Activated CD4-positive, alpha-beta memory T cell treated with anti-CD3 and anti-CD28 coated beads for 36 hours (primary cell): ENCODE measurements around the gene SEMA6B. TPM values are rescaled to one million over a fixed set of nuclear protein-coding genes. Genes with fewer than 3 reads are reported as not detected.
"Not testable (repeated sequence)": the region's sequence is repeated elsewhere in the genome, so short reads cannot be mapped to it uniquely, and the experiment has no call there.

ENCODE experiments used
- CTCF ChIA-PET: fragments of 350-600 bp; sonication (Branson Sonifier 250); formaldehyde crosslinking; loops from one replicate; lab custom pipeline; 2021; ENCODE audit warnings: antibody characterized with exemption, inconsistent platforms; lab: Charles Lee
- POLR2A ChIA-PET: fragments of 350-600 bp; sonication (Branson Sonifier 250); formaldehyde crosslinking; loops from one replicate; lab custom pipeline; 2021; ENCODE audit warnings: antibody characterized with exemption; lab: Charles Lee
- DNase-seq: peaks from one replicate; pipeline ENCODE4 v3.0.0-alpha.2; 2020
- H3K27ac Mint-ChIP-seq: one replicate; pipeline ENCODE4 v1.8.0; 2021; ENCODE audit warnings: mixed read lengths
- H3K27me3 Mint-ChIP-seq: one replicate; pipeline ENCODE4 v1.8.0; 2021; ENCODE audit warnings: mixed read lengths
- H3K36me3 Mint-ChIP-seq: one replicate; pipeline ENCODE4 v1.8.0; 2021; ENCODE audit warnings: mixed read lengths
- H3K4me1 Mint-ChIP-seq: one replicate; pipeline ENCODE4 v1.8.0; 2021; ENCODE audit warnings: low read depth, mixed read lengths
- H3K4me3 Mint-ChIP-seq: one replicate; pipeline ENCODE4 v1.8.0; 2021; ENCODE audit warnings: mild to moderate bottlenecking, mixed read lengths
- H3K9me3 Mint-ChIP-seq: one replicate; pipeline ENCODE4 v1.8.0; 2021; ENCODE audit warnings: mixed read lengths
- intact Hi-C: fragments of 100-400 bp; cut with micrococcal nuclease; formaldehyde crosslinking; loops from one replicate; pipeline ENCODE4 v1.15.1; 2023
- total RNA-seq, 2 experiments: library from RNA; stranded (reverse); gene quantifications; one replicate each; pipeline ENCODE4 v1.2.3, GENCODE V29; 2021

The SEMA6B gene
- total RNA-seq, 2 experiments from 2014 or later, result 0.19 TPM; not detected in 1

DNA sequence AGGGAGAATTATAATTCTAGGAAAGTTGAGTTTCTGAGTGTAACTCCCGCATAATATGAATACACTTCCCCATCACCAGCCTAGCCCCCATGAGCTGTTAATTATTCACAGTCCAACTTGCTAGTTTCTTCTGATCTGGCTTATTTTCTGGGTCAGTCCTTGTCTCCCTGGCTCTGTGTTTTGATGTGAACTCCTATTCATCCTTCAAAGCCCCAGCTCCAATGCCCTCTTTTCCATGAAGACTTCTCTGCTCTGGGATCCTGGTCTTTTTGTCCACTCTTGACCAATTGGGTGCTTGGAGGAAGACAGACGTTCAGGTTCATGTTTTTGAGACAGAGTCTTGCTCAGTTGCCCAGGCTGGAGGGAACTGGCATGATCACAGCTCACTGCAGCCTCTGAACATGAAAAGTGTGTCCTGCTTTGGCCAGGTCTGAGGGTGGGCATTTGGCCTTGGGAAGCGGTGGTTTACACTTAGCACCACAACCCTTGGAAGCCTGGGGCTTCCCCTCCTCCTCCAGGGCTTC lies 20.3 kb downstream of the SEMA6B start:
- intact Hi-C loops, result no loop called here
- Mint-ChIP-seq H3K4me3 (no peak overlapping the region), H3K36me3 (peaks cover 2% of the 10 kb centered on the region), H3K4me1 (peaks cover 20% of the 10 kb centered on the region), H3K9me3 (peaks cover 3% of the 10 kb centered on the region), H3K27me3 (peaks cover 11% of the 10 kb centered on the region), H3K27ac (no peak overlapping the region)
- ChIA-PET CTCF (interaction anchor here (0.6 to 1.8 kb wide), 3 partner anchors 14 to 330 kb away, joined by 3 to 10 read pairs (median 5); no protein-coding TSS in a partner anchor), POLR2A (no interaction called here)
- no peak for DNase-seq

DNA sequence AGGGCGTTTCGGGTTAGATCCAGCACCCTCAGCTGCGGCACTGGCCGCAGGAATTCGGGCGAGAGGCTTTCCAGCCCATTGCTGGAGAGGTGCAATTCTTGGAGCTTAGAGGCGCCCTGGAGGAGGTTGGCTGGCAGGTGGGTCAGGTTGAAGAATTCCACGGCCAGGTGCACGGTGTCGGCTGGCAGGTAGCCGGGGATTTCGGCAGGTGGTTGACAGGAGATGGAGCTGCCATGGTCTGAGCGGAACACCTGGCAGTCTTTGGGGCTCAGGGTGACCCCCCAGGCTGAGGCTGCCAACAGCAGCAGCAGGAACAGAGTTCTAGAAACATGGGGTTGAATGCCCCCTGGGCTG lies 20.9 kb downstream of the SEMA6B start:
- no peak for DNase-seq
- H3K9me3 Mint-ChIP-seq, result peaks cover 3% of the 10 kb centered on the region
- no peak overlapping the region for H3K27ac Mint-ChIP-seq
- peaks cover 2% of the 10 kb centered on the region for H3K36me3 Mint-ChIP-seq
- H3K27me3 Mint-ChIP-seq, result peaks cover 13% of the 10 kb centered on the region
- peaks cover 20% of the 10 kb centered on the region for H3K4me1 Mint-ChIP-seq
- ChIA-PET POLR2A (no interaction called here), CTCF (interaction anchor here (0.6 to 1.8 kb wide), 3 partner anchors 14 to 330 kb away, joined by 3 to 10 read pairs (median 5); no protein-coding TSS in a partner anchor)
- H3K4me3 Mint-ChIP-seq, result no peak overlapping the region
- intact Hi-C loops, result no loop called here

DNA sequence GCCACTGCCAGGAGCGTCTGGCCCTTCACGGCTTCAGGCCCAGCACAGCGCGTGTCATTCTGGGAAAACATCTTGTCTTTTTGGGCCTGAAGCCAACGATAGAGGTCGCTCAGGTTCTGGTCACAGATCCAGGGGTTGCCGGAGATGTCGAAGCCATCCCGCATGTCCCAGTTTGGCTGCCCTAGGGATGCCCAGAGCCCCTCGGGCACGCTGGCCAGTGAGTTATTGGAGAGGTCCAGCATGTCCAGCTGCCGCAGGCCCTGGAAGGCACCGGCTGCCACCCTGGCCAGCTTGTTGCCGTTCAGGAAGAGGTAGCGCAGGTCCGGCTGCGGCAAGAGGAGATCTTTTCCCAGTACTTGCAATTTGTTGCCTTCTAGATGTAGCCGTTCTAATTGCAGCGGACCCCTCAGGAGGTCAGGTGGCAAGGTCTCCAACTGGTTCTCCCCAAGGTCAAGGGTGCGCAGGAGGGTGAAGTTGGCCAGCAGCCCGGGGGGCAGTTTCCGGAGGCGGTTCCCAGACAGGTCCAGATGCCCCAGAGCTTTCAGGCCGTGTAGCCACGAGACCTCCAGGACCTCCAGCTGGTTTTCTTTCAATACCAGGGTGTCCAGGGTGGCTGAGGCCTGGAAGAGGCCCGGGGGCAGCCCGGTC lies 21.4 kb downstream of the SEMA6B start:
- DNase-seq, result no peak
- ChIA-PET POLR2A (no interaction called here), CTCF (interaction anchor here (1.5 to 1.8 kb wide), 2 partner anchors 13 to 15 kb away, joined by 5 to 10 read pairs; no protein-coding TSS in a partner anchor)
- no peak overlapping the region for H3K4me3 Mint-ChIP-seq
- H3K4me1 Mint-ChIP-seq, result peaks cover 19% of the 10 kb centered on the region
- peaks cover 13% of the 10 kb centered on the region for H3K27me3 Mint-ChIP-seq
- intact Hi-C loops, result no loop called here
- no peak overlapping the region for H3K27ac Mint-ChIP-seq
- H3K9me3 Mint-ChIP-seq, result peaks cover 3% of the 10 kb centered on the region
- H3K36me3 Mint-ChIP-seq, result peaks cover 2% of the 10 kb centered on the region

DNA sequence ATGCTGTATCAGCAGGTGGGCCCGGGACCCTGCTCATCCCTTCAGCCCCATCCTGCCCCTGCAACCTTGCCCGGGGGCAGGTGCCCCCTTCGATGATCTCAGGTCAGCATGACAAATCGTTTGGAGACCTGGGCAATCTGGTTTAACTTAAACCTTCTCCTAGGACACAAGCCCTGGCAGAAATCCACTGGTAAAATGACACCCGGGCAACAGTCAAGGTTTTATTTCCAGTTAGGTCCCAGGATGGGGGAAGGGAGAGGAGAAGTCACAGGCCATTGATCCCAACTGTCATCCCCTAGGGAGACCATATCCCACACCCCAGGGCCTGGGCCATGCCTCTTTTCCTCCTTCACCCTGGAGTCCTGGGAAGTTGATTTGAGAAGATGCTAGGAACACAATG lies 22.7 kb downstream of the SEMA6B start:
- no peak overlapping the region for H3K27ac Mint-ChIP-seq
- CTCF ChIA-PET, result interaction anchor here (1.4 to 4.5 kb wide), 2 partner anchors 11 to 13 kb away, joined by 3 to 33 read pairs; no protein-coding TSS in a partner anchor
- POLR2A ChIA-PET, result no interaction called here
- H3K4me1 Mint-ChIP-seq, result peaks cover 18% of the 10 kb centered on the region
- H3K4me3 Mint-ChIP-seq, result no peak overlapping the region
- peaks cover 13% of the 10 kb centered on the region for H3K27me3 Mint-ChIP-seq
- DNase-seq, result no peak
- peaks cover 3% of the 10 kb centered on the region for H3K9me3 Mint-ChIP-seq
- peaks cover 2% of the 10 kb centered on the region for H3K36me3 Mint-ChIP-seq
- intact Hi-C loops, result no loop called here

DNA sequence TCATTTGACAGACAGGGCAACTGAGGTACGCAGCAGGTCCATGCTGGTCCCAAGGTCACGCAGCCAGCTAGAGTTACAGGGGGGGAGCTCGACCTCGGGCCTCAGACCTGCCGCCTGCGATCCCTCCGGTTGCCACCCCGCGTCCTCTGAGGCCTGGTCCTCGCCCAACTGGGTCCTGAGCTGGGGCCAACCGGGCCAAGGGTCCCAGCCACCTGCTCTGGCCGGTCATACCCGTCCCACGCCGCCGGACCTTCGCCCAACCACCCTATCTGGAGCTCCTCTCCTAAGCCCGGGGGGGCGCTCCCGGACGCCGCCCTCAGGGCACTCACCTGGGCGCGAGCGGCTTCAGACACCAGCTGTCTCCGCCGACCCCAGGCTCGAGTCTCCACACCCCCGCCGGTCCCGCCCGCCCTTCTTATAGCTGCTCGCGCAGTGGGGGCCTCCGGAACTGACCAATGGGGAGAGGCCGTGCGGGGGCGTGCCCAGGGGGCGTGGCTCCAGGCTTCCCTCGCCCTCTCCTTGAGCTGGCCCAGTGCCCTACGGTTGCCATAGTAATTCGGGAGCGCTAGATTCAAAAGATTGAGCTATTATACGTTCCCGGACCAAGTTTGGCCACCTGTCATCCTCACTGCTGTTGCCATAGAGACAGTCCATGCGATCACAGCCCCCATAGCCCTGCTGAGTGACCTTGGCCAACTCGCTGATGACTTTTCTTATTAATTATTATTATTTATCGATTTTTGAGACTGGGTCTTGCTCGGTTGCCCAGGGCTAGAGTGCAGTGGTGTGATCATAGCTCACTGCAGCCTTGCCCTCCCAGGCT lies 24.4 kb downstream of the SEMA6B start, which contains the start of gene PLIN5:
PLIN5 (minus strand) TSS at position 389 of the 823 bp plus-strand sequence. CDS start 1,150 bp downstream, outside the sequence.
- H3K4me1 Mint-ChIP-seq, result peaks cover 12% of the 10 kb centered on the region
- H3K9me3 Mint-ChIP-seq, result no peaks in the 10 kb centered on the region
- H3K27ac Mint-ChIP-seq, result no peak within 1 kb of the TSS
- intact Hi-C loops, result no loop called here
- H3K27me3 Mint-ChIP-seq, result peaks cover 14% of the 10 kb centered on the region
- DNase-seq, result peak; percentile 47
- H3K36me3 Mint-ChIP-seq, result no peaks in the 10 kb centered on the region
- POLR2A ChIA-PET, result interaction anchor here (0.7 kb wide), 1 partner anchor 1678 kb away, joined by 3 read pairs; no protein-coding TSS in a partner anchor
- H3K4me3 Mint-ChIP-seq, result no peak within 1 kb of the TSS
- CTCF ChIA-PET, result interaction anchor here (0.8 to 4.5 kb wide), 5 partner anchors 9 to 50 kb away, joined by 3 to 33 read pairs (median 4); no protein-coding TSS in a partner anchor

DNA sequence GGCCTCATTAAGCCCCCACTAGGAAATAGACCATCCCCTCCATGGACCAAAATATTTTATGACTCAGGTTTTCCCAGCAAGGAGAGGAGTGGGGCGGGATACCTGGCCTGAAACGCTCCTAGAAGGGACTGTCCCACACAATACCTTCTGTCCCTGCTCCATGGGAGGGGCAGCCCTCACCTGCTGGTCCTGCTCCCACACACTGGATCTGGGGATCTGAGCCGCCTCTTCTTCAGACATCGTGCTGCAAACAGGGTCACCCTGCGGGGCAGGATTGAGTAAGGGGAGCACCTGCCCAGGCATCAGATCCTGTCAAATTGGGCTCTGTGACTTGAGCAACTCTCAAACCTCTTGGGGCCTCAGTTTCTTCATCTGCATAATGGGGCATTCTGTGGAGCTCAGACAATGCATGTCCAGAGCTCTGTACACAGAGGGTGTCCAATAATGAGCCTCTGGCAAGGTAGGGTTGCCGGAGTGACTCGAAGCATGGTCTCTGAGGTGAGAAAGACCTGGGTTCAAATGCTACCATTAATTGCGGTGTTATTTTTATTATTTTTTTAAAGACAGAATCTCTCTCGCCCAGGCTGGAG lies 25.6 kb downstream of the SEMA6B start:
- ChIA-PET CTCF (interaction anchor here (1.5 to 4.5 kb wide), 2 partner anchors 8 to 11 kb away, joined by 6 to 33 read pairs; no protein-coding TSS in a partner anchor), POLR2A (interaction anchor here (0.7 kb wide), 1 partner anchor 1679 kb away, joined by 3 read pairs; no protein-coding TSS in a partner anchor)
- no peaks in the 10 kb centered on the region for H3K9me3 Mint-ChIP-seq
- H3K27ac Mint-ChIP-seq, result no peak overlapping the region
- no peak for DNase-seq
- no peaks in the 10 kb centered on the region for H3K36me3 Mint-ChIP-seq
- intact Hi-C loops, result no loop called here
- H3K27me3 Mint-ChIP-seq, result peaks cover 13% of the 10 kb centered on the region
- H3K4me3 Mint-ChIP-seq, result no peak overlapping the region
- H3K4me1 Mint-ChIP-seq, result peaks cover 3% of the 10 kb centered on the region

DNA sequence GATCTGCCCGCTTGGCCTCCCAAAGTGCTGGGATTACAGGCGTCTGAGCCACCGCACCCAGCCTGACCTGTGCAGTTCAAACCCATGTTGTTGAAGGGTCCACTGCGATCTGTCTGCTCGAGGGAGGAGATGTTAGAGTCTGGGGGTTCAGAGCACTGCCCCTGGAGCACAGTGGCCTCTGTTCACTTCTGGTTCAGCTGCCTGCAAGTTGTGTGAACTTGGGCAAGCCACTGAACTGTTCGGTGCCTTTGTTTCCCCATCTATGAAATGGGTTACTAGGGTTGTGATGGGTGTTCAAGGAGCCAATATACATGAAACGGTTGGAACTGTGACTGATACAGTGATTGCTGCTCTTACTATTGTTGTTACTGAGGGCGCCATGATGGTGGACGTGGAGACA lies 26.1 kb downstream of the SEMA6B start:
- ChIA-PET POLR2A (no interaction called here), CTCF (interaction anchor here (4.5 kb wide), 1 partner anchor 7 kb away, joined by 33 read pairs; no protein-coding TSS in a partner anchor)
- H3K4me1 Mint-ChIP-seq, result peaks cover 2% of the 10 kb centered on the region
- H3K36me3 Mint-ChIP-seq, result no peaks in the 10 kb centered on the region
- DNase-seq, result no peak
- H3K27ac Mint-ChIP-seq, result no peak overlapping the region
- no peak overlapping the region for H3K4me3 Mint-ChIP-seq
- intact Hi-C loops, result no loop called here
- no peaks in the 10 kb centered on the region for H3K9me3 Mint-ChIP-seq
- H3K27me3 Mint-ChIP-seq, result peaks cover 15% of the 10 kb centered on the region

DNA sequence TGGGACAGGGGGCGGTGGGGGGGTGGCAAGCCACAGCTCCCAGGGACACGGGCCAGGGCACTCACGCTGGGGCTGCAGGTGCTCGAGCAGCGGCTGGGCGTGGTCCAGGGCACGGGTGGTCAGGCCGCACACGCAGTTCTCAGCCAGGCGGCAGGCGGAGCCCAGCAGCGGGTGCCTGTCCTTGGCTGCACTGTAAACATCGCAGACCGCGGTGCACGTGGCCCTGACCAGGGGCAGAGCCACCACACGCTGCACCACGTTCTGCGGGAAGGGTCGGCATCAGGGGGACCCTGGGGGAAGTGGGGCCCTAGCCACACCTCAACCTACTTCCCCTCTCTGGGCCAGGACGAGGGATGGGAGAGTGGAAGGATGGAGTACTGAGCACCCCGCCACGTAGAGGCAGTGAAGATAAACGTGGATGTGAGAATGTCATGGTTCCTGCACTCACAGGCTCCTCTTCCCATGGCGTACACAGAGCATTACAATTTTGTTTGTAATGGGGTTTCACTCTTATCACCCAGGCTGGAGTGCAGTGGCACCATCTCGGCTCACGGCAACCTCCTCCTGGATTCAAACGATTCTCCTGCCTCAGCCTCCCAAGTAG lies 27.8 kb downstream of the SEMA6B start:
- POLR2A ChIA-PET, result no interaction called here
- Mint-ChIP-seq H3K36me3 (no peaks in the 10 kb centered on the region), H3K4me3 (no peak overlapping the region), H3K27ac (no peak overlapping the region), H3K9me3 (no peaks in the 10 kb centered on the region), H3K27me3 (peaks cover 15% of the 10 kb centered on the region), H3K4me1 (peaks cover 2% of the 10 kb centered on the region)
- intact Hi-C loops, result no loop called here
- CTCF ChIA-PET, result no interaction called here
- DNase-seq, result no peak

DNA sequence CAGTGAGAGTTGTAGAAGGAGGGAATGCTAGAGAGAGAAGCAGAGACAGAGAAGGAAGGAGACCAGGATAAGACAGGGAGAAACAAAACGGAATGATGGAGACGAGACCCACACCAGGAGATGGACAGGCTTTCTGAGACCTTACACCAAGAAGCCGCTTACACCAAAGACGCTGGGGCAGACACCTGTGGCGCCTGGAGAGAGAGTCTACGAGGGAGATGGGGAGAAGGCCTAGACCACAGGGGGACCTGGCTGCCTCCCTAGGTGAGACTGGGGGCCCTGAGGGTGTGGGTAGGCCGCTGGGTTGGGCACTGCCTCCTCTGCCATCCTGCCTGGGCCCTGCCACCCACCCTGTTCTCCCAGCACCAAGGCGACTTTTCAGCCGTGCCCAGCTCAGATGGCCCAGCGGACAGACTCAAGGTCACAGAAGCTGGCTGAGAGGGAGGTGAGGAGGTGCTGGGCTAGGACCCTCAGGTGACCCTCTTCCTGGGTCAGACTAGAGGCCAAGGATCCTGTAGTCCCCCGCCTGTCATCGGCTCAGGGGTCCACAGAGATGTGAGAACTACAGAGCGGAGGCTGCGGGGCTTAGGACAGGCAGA lies 29.5 kb downstream of the SEMA6B start:
- POLR2A ChIA-PET, result no interaction called here

DNA sequence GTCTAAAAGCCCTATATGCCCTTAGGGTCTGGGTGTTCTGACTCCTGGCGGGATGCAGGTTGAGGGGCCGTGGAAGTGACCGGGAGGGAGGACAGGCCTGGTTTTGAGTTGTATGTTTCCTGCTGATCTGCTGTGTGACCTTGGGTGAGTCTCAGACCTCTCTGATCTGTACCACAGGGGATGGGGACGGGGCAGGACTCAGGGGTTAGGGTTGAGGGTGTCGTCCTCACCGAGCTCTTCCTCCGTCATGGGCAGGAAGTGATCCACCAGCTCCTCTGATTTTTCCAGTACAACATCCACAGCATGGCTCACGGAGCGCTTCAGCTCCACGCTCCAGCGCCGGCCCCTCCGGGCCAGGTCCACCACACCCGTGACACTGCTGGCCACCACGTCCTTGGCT lies 30.6 kb downstream of the SEMA6B start:
- no peaks in the 10 kb centered on the region for H3K36me3 Mint-ChIP-seq
- no peaks in the 10 kb centered on the region for H3K9me3 Mint-ChIP-seq
- H3K4me3 Mint-ChIP-seq, result no peak overlapping the region
- CTCF ChIA-PET, result no interaction called here
- no peaks in the 10 kb centered on the region for H3K4me1 Mint-ChIP-seq
- DNase-seq, result no peak
- peaks cover 9% of the 10 kb centered on the region for H3K27me3 Mint-ChIP-seq
- H3K27ac Mint-ChIP-seq, result no peak overlapping the region
- POLR2A ChIA-PET, result no interaction called here
- intact Hi-C loops, result loop anchor here (10.0 kb wide), 1 partner anchor 264 kb away; no protein-coding TSS in a partner anchor

More for the DNA sequence above, 29.5 kb downstream of the SEMA6B start:
- no peaks in the 10 kb centered on the region for H3K9me3 Mint-ChIP-seq
- no peaks in the 10 kb centered on the region for H3K4me1 Mint-ChIP-seq
- no peak overlapping the region for H3K27ac Mint-ChIP-seq
- no peak overlapping the region for H3K4me3 Mint-ChIP-seq
- DNase-seq, result no peak
- no peaks in the 10 kb centered on the region for H3K36me3 Mint-ChIP-seq
- CTCF ChIA-PET, result no interaction called here
- H3K27me3 Mint-ChIP-seq, result peaks cover 14% of the 10 kb centered on the region
- intact Hi-C loops, result loop anchor here (10.0 kb wide), 1 partner anchor 265 kb away; no protein-coding TSS in a partner anchor

DNA sequence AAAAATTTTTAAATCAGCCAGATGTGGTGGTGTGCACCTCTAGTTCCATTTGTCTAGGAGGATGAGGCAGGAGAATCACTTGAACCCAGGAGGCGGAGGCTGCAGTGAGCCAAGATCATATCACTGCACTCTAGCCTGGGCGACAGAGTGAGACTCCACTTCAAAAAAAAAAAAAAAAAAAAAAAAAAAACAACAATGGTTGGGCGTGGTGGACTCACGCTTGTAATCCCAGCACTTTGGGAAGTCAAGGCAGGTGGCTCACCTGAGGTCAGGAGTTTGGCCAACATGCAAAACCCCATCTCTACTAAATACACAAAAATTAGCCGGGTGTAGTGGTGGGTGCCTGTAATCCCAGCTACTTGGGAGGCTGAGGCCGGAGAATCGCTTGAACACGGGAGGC lies 32.1 kb downstream of the SEMA6B start:
- H3K36me3 Mint-ChIP-seq, CTCF ChIA-PET, H3K27ac Mint-ChIP-seq, H3K27me3 Mint-ChIP-seq, H3K4me1 Mint-ChIP-seq, DNase-seq, H3K4me3 Mint-ChIP-seq, H3K9me3 Mint-ChIP-seq, POLR2A ChIA-PET: not testable (repeated sequence)
- intact Hi-C loops, result loop anchor here (10.0 kb wide), 1 partner anchor 263 kb away; no protein-coding TSS in a partner anchor
